Thyroid gland (tissue), 4 donors: ENCODE results near the gene AOAH.

Experiments
- CTCF ChIP-seq, 6 experiments: fragments of 200-600 bp in 3 of 6; fragments of 450-650 bp in 3 of 6; sonication (generic) in 3 of 6; IDR thresholded peaks; one replicate each; pipeline ENCODE4 v1.5.1; 2016 to 2019; ENCODE audit warnings: antibody characterized with exemption in 6 of 6, mild to moderate bottlenecking in 2 of 6, inconsistent platforms in 1 of 6, moderate library complexity in 1 of 6
- POLR2A ChIP-seq, 2 donors: fragments of 450-650 bp; IDR thresholded peaks; one replicate each; pipeline ENCODE4 v1.6.1; 2017; ENCODE audit warnings: antibody characterized with exemption in 2 of 2, mild to moderate bottlenecking in 2 of 2, moderate library complexity in 1 of 2

DNA sequence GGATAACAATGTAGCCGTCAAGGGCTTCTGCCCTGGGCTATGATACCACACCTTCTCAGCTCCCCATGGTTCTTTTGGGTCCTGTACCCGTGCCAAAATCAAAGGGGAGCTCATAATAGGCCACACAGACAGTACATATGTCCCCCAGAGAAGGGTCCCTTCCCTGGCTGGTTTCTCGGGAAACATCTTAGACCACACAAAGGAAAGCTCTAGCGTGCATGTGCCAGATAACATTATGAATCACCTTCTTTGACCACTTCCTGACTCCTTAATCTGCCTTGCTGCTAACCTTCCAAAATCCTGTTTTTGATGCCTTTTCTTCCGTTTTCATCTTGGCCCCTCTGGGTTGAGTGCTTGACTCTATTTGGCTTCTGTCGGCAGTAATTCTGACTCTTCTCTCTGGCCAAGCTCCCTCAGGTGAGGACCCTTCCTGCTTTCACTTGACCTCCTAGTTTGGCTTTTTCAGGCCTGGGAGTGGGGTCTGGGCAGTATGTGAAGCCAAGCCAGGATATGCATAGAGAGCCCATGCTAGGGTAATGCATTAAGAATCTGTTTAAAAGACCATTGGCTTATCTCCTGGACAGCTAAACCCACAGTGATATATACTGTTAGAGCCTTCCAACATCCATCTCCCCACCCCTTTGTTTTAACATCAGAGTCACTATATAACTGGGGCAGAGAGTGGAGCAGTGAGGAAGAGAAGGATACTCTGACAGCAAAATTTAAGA is 249.8 kb downstream of the AOAH start:
- TF ChIP-seq CTCF (IDR thresholded peaks at IDR 0.05): no peak
- TF ChIP-seq POLR2A (IDR thresholded peaks at IDR 0.05): no peak
